GM19468 (cell line): ENCODE data around the gene CCDC8.
"Not testable (repeated sequence)": the region's sequence is repeated elsewhere in the genome, so short reads cannot be mapped to it uniquely, and the experiment has no call there.

Experiments
- ATAC-seq: cut with Tn5 transposase; IDR thresholded peaks from one replicate; pipeline ENCODE4 v1.9.1; 2021; ENCODE audit warnings: mild to moderate bottlenecking, moderate library complexity, moderate number of reproducible peaks; ENCODE audit not compliant: unreplicated experiment; ENCODE audit errors: extremely low read depth

Gene CCDC8

DNA sequence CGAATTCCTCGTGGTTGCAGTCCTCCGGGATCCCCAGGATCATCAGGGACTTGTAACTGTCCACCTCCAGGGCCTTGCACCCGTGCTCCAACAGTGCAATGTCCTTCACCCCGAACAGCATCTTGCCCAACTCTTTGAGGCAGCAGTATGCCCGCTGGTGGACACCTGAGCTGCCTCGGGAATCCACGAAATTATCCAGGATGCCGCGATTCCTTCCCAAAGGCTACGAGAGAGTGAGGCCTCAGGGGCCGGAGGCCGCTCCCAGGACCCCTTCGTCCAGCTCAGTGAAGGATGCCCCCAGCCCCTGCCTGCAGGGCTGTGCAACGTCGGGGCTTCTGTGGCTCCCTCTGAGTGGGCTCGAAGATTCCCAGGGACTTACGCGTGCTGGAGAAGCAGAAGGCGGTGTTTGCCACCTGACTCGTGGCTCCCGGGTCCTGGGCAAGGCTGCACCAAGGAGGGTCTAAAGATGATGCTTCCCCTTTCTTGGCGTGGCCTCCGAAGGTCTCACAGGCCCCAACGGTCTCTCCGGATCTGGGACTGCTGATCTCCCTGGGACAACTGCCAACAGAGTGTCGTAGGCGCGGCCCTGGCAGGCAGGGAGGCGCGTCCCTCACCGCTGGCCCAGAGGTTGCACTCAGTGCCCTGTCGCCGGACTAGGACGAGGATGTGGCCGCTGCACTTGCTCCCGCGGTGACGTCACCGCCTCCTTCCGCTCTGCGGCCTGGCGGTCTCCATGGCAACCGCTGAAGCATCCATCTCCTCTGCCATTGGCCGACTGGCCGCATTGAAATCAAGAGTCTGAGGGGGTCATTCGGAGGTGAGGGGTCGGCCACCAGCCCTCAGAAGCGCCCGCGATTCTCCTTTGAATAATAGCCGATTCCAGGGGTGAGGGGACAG is 15.1 kb upstream of the CCDC8 start, which contains the start of gene PNMA8C:
Gene PNMA8C (minus strand): TSS at position 698 of the 897 bp plus-strand sequence. CDS start 577 bp downstream, at position 121.
- no peak for ATAC-seq

DNA sequence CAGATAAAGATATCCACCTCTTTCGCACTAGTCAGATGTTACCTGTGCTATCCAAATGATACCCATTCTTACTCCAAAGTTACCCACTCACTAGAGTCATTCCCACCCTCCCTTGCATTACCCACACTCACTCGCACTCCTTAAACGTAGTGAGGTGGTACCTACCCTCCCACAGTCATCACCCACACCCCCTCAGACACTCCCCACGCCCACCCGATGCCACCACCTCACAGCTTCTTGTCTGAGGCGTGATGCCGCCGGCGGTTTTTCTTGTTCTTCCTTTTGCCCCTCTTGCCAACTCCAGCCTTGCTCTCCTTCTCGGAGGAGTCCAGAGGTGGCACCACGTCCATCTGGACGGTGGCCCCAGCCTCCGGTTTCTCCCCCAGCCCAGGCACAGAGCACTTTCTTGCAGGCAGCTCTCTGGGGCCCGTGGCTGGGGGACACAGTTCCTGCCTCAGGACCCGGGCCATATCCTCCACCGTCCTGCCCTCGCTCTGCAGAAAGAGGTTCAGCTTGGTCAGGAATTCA is 14.2 kb upstream of the CCDC8 start:
- no peak for ATAC-seq

DNA sequence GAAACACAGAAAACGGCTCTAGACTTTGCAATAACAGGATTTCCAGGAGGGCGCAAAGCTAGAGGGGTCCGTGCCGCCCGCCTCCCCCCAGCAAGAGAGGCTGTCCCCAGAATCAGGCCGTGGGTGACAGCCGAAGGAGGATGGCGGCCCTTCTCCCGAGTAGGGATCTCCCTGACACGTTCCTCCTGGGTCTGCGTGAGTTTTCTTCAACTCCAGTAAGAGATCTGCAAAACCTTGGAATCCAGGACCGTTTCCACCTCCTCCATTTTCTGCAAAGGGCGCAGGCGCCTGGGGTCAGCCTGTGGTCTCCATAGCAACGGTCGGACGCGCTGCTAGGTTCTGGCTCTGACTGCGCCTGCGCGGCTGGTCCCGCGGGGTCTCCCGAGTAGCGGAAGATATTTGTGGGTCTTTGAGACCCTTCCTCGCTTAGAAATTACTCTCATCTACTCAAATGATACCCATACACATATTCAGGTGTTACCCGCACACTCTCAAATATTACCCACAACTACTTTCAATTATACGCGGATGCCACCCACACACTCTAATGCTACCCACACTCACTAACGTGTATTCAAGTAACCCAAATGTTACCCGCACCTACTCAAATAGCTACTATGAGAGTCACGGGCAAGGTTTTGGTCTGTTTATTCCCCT is 13.3 kb upstream of the CCDC8 start:
- ATAC-seq = no peak

DNA sequence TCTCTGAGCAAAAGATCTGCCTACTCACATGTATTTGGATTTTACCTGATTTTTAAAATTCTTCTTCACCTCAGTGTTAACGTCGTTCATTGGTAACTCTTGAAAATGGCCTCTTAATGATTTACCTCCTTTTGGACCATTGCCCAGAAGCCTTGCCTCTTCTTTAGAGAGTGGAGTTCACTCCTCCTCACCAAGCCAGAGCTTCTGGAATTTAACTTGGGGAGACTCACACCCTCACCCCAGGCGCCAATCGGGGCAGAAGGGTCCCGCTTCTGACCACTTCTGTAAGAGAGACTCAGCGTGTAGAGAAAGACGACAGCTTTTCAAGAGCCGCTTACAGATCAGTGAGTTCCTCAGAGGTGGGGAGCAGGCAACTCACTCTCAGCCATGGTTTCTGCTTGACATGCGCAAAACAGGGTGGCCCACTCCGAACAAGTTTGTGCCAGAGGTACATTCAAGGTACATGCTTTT is 12.7 kb upstream of the CCDC8 start:
- no peak for ATAC-seq

DNA sequence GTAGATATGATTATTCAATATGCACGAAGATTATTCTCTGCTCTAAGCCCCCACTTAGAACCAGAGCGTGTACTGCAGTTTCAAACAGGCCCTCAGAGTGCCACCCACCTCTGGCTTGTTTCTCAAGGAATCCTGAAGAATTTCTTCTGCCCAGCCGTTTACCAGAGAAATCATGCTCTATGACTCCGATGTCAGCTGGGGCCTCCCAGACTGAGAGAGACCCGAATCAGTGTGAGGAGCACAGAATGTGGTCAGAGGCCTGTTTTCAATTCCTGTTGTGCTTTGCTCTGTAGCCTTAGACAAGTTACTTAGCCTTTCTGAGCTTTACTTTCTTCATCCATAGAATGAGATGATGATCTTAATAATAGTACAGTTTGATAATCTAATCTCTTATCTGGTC is 9.8 kb upstream of the CCDC8 start:
- ATAC-seq = no peak

DNA sequence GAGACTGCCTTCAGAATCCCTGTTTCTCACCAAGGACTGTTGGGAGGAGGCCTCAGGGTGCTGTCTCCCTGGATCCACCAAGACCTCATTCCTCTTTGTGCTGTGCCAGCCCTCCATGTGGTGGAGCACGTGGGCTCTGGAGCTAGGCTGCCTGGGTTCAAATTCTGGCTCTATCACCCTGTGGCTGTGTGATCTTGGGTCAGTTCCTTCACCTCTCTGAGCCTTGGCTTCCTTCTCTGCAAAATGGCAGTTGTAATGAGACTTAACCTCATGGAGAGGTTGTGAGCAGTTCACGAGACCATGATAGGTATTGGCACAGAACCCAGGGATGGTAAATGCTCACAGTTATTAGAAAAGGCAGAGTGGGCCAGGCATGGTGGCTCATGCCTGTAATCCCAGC is 9.0 kb upstream of the CCDC8 start:
- ATAC-seq = no peak

DNA sequence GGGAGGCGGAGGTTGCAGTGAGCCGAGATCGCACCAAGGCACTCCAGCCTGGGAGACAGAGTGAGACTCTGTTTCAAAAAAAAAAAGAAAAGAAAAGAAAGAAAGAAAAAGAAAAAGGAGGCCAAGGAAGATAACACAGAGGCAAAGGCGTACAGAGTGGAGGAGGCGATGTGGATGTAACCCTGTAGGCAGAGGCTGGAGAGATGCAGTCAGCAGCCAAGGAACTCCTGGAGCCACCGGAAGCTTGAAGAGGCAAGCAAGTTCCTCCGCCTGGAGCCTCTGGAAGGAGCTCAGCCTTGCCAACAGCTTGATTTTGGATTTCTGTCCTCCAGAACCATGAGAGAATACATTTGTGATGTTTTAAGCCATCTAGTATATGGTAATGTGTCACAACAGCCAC is 6.7 kb upstream of the CCDC8 start:
- no peak for ATAC-seq

DNA sequence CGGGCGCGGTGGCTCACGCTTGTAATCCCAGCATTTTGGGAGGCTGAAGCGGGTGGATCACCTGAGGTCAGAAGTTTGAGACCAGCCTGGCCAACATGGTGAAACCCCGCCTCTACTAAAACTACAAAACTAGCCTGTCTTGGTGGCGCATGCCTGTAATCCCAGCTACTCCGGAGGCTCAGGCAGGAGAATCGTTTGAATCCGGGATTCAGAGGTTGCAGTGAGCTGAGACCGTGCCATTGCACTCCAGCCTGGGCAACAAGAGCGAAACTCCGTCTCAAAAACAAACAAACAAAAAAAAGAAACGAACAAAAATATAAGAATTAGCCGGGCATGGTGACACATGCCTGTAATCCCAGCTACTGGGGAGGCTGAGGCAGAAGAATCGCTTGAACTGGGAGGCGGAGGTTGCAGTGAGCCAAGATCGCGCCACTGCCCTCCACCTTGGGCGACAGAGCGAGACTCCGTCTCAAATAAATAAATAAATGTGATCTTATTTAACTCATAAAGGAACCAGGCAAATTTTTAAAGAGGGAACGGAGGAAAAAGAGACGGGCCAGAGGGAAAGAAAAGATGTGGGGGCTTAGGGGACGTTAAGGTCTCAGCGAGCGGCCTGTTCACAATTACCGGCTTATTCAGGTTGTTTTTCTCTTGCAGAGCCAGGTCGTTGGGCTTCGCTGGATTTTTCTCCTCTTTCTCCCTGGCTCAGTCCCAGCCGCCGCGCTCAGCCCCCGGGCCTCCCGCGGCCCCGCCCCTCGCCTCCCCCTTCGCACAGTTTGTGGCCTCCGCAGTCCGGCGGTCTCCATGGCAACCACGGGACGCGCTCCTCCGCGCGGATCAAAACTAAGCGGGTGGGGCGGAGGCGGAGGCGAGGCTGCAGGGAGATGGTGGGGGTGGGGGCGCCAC is 2.7 kb upstream of the CCDC8 start:
- not testable (repeated sequence) for ATAC-seq

DNA sequence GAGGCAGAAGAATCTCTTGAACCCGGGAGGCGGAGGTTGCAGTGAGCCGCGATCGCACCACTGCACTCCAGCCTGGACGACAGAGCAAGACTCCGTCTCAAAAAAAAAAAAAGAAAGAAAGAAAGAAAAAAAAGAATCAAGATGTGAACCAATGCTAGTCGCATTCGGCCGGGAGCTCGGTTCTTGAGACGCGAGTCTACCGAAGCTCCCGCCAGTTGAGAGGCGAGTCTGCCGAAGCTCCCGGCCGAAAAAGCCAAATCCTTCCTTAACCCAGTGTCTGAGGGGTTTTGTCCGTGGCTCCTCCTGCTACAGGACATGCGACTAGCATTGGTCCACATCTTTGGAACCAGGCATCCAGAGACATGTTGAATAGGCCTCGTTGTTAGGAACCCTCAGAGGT is 1.5 kb upstream of the CCDC8 start:
- not testable (repeated sequence) for ATAC-seq

DNA sequence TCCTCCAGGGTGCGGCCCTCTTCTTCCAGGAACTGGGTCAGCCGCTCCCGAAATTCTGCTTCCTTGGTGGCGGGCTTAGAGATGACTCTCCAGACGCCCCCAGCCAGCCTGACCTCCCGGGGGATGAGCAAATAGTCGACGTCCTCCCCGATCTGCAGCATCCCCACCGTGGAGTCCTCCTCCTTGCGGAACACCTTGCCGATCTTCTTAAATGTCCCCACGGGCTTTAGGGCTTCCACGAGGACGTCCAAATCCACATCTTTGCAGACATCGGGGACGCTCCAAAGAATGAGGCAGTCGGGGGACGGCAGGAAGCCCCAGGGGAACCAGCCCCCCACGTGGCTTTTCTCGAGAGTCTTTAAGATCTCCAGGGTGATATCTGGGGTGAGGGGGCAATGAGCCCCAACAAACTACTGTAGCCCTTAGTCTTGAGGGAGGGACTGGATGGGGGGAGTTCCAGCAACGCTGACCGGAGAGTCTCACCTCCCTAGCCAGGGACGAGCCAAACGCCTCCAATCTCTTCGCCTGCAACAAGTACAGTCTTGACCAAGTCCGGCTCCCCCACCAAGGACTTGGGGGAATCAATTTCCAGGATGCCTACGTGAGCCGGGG is 608 bp downstream of the CCDC8 start:
- ATAC-seq = no peak

DNA sequence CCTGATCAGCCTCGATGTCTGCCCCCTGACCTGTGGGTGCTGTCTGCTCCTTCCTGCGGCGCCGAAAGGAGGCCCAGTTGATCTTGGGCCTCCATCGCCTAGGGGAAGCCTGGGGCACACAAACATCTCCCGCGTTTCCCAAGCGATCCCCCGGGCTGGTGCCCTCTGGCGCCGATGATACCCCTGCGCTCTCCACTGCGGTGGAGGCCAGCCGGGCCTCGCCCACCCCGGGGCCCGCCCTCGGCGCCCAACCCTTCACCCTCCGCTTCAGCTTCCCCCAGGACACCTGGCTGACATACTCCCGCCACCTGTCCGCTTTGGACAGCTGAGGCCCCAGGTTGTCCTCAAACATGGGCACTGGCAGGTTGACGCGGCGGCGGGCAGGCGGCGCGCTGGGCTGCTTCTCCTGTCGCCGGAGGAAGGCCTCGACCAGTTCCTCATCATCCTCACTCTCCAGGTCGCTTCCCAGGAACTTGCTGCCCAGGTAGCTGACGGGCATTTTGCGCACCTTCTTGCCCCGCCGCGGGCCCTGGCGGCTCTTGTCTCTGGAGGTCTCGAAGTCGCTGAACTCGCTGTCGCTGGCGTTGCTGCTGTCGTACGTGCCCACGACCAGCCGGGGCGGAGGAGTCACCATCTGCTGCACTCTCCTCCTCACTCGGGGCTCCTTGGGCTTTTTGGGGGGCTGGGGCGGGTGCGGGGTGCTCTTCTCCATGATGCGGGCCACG is 1.3 kb downstream of the CCDC8 start:
- no peak for ATAC-seq

DNA sequence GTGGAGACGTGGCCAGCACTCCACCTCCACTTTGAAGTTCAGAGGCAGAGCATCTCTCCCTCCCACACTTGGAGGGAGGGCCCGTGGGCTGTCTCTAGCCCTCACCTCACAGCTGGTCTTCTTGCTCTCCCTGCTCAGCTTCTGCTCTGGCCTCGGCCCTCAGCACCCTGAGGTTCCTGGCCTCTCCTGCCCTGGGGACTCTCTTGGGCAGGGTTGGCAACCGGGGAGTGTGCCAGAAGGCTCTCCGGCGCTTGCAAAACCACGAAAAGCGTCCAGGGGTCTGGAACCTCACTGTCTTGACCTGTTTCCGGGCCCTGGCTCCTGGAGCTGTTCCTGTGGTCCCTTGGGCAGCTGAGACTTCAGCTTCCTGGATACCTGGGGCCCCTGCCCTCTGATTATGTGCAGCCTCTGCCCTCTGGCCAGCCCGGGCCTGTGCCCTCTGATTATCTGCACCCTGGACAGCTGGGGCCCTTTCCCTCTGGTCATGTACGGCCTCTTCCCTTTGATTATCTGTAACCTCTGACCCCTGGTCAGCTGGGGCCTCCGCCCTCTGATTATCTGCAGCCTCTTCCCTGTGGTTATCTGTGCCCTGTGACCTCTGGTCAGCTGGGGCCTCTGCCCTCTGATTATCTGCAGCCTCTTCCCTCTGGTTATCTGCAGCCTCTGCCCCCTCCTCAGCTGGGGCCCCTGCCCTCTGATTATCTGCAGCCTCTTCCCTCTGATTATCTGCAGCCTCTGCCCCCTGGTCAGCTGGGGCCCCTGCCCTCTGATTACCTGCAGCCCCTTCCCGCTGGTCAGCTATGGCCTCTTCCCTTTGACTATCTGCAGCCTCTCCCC is 2.1 kb downstream of the CCDC8 start:
- no peak for ATAC-seq

DNA sequence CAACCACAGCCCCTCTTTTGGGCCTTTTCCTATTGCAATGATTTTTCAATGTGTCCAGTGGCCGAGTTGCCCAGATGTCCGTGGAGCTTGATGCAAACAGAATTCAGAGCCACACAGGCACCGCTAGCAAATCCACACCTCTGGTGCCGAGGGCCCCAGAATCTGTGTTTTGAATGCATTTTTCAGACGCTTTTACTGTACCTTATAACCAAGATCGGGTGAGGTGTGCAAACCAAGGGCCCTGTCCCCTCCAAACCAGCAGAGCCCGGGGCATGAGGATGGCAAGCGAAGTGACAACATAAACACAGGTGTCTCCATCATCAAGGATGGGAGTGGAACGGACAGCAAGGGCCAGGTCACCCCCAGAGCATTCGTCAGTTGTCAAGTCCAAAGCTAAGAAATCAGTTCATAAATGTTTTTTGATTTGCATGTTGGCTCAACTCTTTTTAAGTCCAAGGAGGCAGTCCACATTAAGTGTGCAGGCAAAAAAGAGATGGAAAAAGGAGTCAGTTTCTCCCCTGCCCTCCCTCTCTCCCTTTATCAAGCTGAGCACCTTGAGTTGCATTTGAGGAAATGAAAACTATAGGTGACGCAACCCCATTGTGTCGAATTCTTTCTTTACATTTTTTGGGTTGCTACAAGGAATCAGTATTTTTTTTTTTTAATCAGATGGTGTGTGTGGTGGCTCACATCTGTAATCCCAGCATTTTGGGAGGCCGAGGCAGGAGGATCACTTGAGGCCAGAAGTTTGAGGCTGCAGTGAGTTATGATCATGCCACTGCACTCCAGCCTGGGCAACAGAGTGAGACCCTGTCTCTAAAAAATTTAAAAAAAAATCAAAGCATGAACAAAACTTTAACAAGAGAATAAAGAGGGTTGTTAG is 2.9 kb downstream of the CCDC8 start:
- no peak for ATAC-seq

DNA sequence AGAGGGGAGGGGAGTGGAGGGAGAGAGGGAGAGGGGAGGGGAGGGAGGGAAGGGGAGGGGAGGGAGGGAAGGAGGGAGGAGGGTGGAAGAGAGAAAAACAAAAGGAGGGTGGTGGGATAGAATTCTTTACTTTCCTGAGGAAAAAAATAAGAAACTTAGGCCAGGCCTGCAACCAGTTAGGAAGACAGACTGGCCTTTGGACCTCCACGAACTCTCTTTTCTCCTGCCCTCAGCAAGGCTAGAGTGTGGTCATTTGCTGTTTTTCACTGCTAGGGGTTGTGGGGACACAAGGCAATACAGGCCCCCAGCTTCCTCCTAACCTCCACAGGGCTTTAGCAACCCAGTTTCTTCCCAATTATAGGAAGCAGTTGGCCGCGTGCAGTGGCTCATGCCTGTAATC is 4.2 kb downstream of the CCDC8 start:
- ATAC-seq = no peak

DNA sequence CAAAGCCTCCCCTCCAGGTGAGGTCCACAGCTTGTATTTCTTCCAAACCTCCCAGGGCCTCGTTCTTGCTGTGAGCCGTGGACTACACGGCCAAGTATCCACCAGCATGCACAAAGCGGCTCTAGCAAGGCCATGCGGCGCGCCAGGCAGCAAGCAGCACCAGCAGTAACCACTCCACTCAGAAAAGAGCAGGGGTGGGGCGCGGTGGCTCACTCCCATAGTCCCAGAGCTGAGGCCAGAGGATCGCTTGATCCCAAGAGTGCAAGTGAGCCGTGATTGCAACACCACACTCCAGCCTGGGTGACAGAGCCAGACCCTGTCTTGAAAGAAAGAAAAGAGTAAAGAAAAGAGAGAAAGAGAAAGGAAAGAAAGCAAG is 4.7 kb downstream of the CCDC8 start:
- ATAC-seq = no peak

DNA sequence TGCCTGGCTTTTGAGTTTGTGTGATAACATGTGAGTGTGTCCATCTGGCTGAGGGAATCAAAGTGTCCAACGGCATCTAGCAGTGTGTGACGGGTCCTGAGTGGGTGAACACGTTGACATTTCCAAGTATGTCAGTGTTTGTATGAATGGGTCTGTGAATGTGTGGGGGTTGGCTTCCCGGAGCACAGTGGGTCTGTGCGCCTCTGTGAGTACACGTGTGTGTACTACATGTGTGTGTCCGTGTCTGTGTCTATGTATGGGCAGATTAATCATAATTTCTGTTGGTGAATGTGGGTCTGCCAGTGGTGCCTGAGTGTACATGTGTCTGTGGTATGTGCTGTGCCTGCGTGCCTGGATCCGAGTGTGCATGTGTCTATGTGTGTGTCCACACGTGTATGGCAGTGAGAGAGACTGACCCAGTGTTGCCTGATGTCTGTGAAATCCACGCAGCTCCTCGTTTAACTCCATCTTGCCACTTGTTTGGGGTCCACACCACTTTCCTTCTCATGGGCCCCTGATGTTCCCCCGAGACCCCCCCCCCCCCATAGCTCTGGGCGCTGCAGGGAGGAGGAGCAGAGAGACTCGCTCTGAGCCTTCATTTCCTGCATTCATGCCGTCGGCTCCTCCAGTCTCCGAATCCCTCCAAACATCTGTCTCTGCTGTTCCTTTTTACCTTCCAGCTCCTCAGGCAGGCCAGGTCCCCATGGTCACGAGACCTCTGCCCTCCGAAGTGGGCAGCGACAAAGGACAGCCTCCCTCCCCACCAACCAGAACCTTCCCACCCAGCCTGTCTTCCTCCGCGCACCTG is 5.3 kb downstream of the CCDC8 start:
- no peak for ATAC-seq

DNA sequence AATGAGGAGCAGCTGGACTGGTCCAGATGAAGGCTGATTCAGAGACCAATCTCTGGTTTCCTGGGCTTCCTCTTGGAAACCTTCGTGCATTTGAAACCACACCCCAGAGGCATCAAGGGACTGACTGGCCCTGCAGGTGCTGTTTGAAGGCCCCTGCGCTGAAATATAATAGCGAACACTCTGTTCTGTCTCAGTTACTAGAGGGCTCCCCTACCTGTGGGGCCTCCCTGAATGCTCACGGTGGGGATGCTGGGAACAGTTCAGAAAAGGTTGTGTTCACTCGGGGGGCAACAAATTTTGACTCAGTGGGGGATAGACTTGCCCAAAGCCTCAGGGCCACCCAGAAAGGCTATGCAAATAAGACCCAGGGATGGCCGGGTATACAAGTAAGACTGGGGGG is 6.4 kb downstream of the CCDC8 start:
- no peak for ATAC-seq
